WERI-Rb-1 (cell line): ENCODE measurements around the gene TEKT2.

Experiments used
- DNase-seq: peaks from one replicate; pipeline ENCODE4 v3.0.0-alpha.2; 2020
- H3K27ac ChIP-seq: fragments of 250-450 bp; sonication (Bioruptor Pico); 2 replicates; pipeline ENCODE4 v1.5.1; 2020; ENCODE audit warnings: mild to moderate bottlenecking, moderate library complexity
- H3K27me3 ChIP-seq: fragments of 250-450 bp; sonication (Bioruptor Pico); 2 replicates; pipeline ENCODE4 v1.5.1; 2021; ENCODE audit warnings: mild to moderate bottlenecking, low read depth, moderate library complexity; ENCODE audit not compliant: insufficient read depth, severe bottlenecking
- H3K36me3 ChIP-seq: fragments of 250-450 bp; sonication (Bioruptor Pico); 2 replicates; pipeline ENCODE4 v1.5.1; 2020; ENCODE audit warnings: mild to moderate bottlenecking, moderate library complexity
- H3K4me3 ChIP-seq: 2 replicates; pipeline ENCODE4 v1.5.1; 2011; ENCODE audit warnings: low read depth, mild to moderate bottlenecking, control low read depth, low read length
- H3K9me3 ChIP-seq: fragments of 250-450 bp; sonication (Bioruptor Pico); 2 replicates; pipeline ENCODE4 v1.5.1; 2021; ENCODE audit warnings: mild to moderate bottlenecking, moderate library complexity; ENCODE audit not compliant: severe bottlenecking
- CTCF ChIP-seq: IDR thresholded peaks from 2 replicates; pipeline ENCODE4 v1.5.1; 2011; ENCODE audit warnings: low read depth, mild to moderate bottlenecking, control low read depth, inconsistent platforms, low read length

The TEKT2 gene

GRCh38 chr1:36118447-36119204, 34.7 kb downstream of the TEKT2 start:
- Histone ChIP-seq H3K27me3 (no peaks in the 10 kb centered on the region), H3K27ac (no peak overlapping the region), H3K9me3 (no peaks in the 10 kb centered on the region), H3K36me3 (no peaks in the 10 kb centered on the region), H3K4me3 (no peak overlapping the region)
- peak; percentile 29 for DNase-seq
- TF ChIP-seq CTCF = no peak

GRCh38 chr1:36119456-36119855, 35.6 kb downstream of the TEKT2 start:
- Histone ChIP-seq H3K4me3 (no peak overlapping the region), H3K9me3 (no peaks in the 10 kb centered on the region), H3K27ac (no peak overlapping the region), H3K27me3 (no peaks in the 10 kb centered on the region), H3K36me3 (no peaks in the 10 kb centered on the region)
- TF ChIP-seq CTCF = no peak
- DNase-seq = no peak

- Histone ChIP-seq H3K4me3 (no peak overlapping the region), H3K9me3 (no peaks in the 10 kb centered on the region), H3K36me3 (no peaks in the 10 kb centered on the region), H3K27ac (no peak overlapping the region), H3K27me3 (no peaks in the 10 kb centered on the region)
- TF ChIP-seq CTCF = no peak
- no peak for DNase-seq
These were observed 38.5 kb downstream of the TEKT2 start for GRCh38 chr1:36122062-36123030.

- Histone ChIP-seq H3K4me3 (no peak overlapping the region), H3K27ac (no peak overlapping the region), H3K9me3 (no peaks in the 10 kb centered on the region), H3K27me3 (no peaks in the 10 kb centered on the region), H3K36me3 (no peaks in the 10 kb centered on the region)
- no peak for TF ChIP-seq CTCF
- DNase-seq = no peak
These were observed 39.5 kb downstream of the TEKT2 start for GRCh38 chr1:36123356-36123755.

- peaks cover 3% of the 10 kb centered on the region for H3K9me3 ChIP-seq
- DNase-seq = no peak
- no peak overlapping the region for H3K27ac ChIP-seq
- TF ChIP-seq CTCF = no peak
- no peak overlapping the region for H3K4me3 ChIP-seq
- H3K27me3 ChIP-seq = no peaks in the 10 kb centered on the region
- H3K36me3 ChIP-seq = no peaks in the 10 kb centered on the region
These were observed 40.7 kb downstream of the TEKT2 start for GRCh38 chr1:36124404-36125128.
